HT-29 (cell line): ENCODE measurements around the gene KCTD3. TPM values are rescaled to one million over a fixed set of nuclear protein-coding genes. Genes with fewer than 3 reads are reported as not detected.

Experiments used
- DNase-seq: peaks from one replicate; pipeline ENCODE4 v3.0.0-alpha.2; 2015; ENCODE audit warnings: low spot score
- total RNA-seq: library from RNA; depleted of rRNA; stranded (reverse); fragments of >200 nt; shearing (Covaris generic); gene quantifications from 2 replicates; pipeline ENCODE4 v1.2.3, GENCODE V29; 2014

Gene KCTD3
- total RNA-seq, 1 experiment from 2014 or later = 20.8 TPM

DNA sequence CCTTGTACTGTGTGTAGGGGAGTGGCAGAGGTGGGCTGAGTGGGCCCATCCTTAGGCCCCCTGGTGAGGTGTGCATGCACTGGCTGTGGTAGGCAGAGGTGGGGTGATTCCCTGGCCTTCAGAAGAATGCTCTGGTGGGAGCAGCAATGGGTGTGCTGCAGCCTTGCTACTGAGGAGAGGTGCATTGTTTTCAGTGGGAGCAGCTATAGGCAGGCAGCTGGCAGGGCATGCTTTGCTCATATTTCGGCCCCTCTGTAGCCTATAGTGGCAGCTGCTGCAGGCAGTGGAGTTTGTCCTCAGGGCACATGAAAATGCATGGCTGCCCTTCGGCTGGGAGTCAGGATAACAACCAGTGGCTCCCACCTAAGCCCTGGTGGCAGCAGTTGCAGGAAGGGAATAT lies 10.1 kb upstream of the KCTD3 start:
- no peak for DNase-seq

DNA sequence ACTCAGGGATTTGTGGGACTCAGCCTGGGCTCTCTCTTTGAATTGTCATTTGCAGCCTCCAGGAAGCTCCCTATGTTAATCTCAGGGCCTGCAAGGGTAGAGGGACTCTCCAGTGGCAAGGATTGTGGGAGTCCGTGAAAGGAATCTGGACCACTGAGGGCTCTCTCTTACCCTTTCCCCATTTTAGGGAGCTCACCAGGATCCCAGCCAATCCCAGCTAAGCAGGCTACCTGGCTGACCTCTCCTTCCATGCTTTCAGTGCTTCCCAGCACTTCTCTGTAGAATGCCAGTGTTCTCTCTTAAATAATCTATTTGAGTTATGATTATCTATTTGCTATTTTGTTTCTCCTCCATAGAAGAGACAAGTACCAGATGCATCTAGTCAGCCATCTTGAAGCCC lies 9.6 kb upstream of the KCTD3 start:
- DNase-seq = no peak

DNA sequence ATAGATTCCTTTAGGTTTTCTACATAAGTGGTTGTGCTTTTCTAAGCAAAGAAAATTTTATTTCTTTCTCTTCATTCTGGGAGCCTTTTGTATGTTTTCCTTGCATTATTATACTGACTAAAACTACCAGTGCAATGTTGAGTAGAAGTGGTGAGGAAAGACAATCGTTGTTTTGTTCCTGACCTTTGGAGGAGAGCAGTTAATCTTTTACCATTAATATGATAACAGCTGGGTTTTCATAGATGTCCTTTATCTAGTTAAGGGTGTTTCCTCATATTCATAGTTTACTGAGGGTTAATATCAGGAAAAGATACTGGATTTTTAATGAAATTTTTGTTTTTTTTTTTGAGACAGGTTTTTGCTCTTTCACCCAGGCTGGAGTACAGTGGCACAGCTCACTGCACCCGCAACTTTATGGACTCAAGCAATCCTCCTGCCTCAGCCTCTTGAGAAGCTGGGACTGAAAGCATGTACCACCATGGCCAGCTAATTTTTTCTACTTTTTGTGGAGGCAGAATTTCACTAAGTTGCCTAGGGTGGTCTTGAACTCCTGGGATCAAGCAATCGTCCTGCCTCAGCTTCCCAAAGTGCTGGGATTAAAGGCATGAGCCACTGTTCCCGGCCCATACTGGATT lies 9.0 kb upstream of the KCTD3 start:
- peak; percentile 22 for DNase-seq

DNA sequence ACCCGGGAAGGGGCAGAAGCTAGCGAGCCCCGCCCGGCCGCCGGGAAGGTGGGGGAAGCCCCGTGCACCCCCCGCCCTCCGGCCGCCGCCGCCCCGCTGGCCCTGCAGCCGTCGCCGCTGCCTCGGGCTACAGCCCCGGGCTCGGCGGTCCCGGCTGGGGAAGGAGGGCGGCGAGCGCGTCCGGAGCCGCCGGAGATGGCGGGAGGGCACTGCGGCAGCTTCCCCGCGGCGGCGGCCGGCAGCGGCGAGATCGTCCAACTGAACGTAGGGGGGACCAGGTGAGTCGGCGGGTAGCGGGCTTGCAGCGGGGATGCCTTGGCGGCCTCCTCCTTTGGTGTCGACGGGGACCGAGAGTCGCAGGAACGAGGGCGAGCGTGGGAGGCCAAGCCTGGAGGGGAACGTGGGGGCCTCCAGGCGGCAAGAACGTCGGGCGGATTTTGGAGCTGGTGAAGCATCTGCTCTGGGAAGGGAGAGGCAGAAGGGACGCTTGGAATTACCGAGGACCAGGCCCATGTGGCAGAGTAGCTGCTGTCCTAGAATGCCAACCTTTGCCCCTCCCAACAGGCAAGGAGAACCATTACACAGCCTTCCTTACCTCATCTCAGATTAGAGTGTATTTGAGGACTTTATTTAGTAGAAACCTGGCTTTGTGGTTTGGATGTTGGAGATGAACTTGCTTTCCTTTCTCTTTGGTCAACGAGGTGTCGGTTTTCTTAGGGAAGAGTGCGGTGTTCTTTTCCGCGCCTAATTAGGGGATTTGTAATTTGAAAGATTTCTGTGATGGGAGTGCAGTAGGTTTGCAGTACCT lies 591 bp downstream of the KCTD3 start:
- DNase-seq = peak; percentile 83

DNA sequence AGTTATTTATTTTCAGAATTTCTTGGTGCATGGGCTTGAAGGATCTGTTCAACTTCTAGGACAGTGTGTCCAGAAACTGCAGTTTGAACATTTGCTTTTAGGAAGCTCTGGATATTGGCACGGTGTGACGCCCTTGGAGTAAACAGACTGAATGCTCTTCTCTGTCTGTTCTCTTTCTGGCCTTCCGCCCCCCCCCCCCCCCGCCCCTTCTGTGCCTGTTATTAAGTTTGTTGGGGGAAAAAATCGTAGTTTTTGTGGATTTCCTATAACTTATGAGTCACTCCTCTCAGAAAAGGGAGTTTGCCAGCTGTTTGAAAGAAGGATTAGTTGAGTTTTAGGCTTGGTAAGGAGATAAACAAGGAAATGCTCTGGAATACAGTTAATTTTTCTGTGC lies 1.2 kb downstream of the KCTD3 start:
- DNase-seq = no peak

DNA sequence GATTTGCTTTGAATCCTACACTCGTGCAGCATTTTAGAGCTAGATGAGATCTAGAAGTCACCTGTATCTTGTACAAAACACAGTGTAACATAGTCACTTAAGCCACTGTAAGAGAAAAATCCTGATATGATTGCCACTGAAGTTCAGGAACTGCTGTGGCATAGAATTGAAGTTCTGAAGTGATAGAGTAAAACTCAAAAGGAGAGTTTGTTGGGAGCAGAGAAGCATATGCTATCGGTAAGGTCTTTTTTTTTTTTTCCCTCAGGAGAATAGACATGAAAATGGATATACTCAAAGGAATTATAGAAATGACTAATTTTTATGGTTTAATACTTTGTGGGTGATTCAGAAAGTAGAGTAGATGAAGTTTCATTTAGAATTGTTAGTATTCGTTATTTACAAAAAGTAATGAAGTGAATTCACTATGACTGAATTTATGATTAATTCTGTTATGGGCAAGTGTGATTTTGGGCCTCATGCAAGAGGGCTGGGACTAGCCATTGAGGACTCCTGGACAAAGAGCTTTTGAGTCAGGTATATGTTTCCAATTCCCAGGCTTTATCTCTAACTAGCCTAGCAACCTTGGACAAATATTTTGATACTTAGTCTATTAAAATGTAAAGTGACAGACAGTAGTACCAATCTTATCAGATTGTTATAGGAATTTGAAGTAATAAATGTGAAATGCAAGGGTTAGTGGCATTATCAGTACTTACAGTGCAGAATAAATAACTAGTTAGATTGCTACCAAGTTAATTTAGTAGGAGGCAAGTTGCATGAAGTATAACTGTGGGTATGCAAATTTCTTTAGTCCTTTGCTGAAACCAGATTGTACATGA lies 3.1 kb downstream of the KCTD3 start:
- peak; percentile 85 for DNase-seq

DNA sequence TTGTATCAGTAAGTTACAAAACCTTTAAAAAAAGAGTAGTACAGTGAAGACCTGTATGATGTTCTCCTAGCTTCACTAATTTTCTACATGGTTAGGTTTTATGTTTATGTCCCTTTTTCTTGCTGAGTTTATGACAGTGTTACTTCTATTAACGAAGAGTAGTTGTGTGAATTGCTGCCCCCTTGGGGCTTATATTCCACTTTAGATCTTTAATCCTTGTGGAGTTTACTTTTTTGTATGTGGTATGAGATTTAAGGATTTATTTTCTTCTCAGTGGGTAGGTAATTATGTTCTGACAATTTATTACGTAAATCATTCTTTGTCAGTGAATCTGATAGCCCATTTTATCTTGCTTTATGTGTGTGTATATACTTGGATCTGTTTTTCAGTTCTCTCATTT lies 14.8 kb downstream of the KCTD3 start:
- no peak for DNase-seq

DNA sequence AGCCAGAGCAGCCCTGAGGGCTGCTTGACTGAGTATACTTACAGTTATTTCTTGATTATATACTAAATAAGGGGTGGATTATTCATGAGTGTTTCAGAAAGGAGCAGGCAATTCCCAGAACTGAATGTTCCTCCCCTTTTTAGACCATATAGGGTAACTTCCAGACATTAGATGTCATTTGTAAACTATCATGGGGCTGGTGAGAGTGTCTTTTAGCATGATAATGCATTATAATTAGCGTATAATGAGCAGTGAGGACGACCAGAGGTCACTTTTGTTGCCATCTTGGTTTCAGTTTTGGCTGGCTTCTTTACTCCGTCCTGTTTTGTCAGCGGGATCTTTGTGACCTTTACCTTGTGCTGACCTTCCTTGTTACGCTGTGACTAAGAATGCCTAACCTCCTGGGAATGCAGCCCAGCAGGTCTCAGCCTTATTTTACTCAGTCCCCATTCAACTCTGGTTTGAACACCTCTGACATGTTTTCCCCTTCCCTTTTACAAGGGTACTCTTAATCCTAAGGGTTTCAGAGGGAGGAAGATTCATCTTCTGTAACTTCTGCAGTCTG lies 16.2 kb downstream of the KCTD3 start:
- DNase-seq = peak; percentile 73

DNA sequence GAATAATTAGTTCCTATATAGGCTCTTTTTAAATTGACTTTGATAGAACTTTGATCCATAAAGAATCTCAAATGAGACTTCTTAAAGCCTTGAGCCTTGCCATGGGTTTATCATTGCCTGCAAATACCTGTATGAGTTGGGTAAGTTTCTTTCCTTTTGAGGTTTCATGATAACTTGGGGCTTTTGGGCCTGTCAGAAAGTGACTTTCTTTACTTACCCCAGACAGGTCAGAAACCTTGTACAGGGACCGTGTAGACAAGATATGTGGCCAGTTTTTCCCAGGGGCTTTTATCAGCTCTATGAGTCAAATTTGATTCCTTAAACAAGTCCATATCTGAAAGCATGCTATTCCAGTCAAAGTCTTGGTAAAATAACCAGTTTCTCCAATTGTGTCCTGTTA lies 17.3 kb downstream of the KCTD3 start:
- no peak for DNase-seq

DNA sequence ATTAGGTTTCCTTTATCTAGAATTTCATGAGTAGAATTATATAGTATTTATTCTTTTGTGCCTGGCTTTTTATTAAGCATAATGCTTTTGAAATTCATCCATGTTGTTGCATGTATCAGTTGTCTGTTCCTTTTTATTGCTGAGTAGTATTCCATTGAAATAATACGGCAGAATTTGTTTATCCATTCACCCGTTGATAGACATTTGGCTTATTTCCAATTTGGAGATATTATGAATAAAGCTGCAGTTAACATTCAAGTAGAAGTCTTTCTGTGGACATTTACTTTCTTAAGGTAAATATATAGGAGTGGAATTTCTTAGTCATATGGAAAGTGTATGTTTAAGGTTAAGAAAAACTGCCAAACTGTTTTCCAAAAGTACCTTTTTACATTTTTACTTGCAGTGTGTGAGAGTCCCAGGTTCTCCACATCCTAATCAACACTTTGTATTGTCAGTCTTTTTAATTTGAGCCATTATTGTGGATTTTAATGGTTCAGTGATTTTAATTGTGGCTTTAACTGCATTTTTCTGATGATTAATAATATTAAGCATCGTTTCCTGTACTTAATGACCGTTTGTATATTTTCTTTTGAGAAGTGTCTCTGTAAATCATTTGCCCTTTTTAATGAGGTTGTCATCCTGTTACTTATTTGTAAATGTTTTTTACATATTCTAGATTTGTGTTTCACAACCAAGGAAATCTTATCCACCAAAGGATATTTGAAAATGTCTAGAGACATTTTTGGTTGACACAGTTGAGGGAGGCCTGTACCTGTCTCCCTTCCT lies 22.7 kb downstream of the KCTD3 start:
- no peak for DNase-seq

DNA sequence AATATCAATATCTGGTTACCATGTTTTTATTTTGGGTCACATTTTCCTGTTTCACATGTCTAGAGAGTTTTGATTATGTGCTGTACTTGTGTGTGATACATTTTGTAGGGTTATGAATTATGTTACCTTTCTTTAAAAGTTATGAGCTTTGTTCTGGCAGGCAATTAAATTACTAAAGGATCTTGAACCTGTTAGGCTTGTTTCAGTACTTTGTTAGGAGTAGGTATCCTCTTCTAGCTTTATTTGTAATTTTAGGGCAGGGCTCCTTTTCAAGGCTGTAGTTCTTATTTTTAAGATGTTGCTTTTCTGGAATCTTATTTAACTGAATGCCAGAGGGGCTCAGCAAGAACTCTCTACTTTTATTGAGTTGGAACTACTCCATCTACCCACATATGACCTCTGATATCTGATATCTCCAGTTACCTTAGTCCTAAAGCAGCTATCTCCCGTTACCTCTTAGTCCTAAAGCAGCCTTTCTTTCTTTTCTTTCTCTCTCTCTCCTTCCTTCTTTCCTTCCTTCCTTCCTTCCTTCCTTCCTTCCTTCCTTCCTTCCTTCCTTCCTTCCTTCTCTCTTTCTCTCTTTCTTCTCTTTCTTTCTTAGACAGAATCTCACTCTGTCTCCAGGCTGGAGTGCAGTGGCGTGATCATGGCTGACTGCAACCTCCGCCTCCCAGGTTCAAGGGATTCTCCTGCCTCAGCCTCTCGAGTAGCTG lies 23.8 kb downstream of the KCTD3 start:
- no peak for DNase-seq

DNA sequence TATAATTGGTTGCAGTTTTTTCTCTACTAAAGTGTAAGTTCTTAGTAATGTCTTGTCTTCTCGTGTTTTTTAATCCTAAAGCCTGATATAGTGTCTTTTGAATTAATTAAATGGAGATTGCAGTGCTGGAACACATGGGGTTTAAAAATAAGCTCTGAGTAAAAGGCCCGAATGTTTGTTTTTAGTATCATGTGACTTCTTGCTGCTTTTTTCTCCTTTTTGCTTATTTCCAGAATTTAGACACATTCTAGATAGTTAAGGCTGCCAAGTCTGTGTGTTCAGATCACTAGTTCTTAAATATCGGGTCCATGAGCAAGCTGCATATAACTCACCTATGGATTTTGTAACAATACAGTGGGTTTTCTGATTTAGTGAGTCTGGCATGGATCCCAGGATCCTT lies 27.5 kb downstream of the KCTD3 start:
- no peak for DNase-seq

DNA sequence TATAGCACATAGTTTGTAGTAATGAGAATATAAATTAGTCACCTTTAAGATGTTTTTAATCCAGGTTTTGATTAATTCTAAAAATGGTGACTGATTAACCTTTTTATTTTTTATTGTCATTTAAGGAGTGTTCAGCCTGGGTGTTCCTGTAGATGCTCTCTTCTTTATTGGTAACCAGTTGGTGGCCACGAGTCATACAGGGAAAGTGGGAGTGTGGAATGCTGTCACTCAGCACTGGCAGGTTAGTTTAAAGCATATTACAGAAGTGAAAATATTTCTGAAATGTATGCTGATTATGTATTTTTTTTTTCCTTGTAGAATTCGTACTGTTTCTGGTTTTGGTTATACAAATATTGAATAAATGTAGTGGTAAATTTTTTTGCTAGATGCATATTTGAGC lies 28.1 kb downstream of the KCTD3 start:
- DNase-seq = no peak

DNA sequence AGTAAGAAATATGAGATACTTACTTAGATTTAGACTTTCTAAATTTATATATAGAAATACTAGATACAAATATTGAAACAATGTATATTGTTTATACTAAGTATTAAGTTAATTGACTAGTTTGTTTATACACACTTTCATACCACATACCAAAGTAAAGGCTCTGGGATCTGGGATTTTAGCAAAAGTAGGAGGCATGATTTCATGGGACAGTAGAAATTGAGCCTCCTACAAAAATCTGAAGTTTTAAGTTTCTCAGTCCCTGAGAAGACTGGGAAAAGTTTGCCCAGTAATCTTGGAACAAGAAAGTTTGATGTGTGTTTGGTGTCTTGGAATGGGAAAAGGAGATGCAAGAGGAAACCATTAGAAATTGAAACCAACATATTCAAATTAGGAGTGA lies 30.9 kb downstream of the KCTD3 start:
- DNase-seq = no peak

DNA sequence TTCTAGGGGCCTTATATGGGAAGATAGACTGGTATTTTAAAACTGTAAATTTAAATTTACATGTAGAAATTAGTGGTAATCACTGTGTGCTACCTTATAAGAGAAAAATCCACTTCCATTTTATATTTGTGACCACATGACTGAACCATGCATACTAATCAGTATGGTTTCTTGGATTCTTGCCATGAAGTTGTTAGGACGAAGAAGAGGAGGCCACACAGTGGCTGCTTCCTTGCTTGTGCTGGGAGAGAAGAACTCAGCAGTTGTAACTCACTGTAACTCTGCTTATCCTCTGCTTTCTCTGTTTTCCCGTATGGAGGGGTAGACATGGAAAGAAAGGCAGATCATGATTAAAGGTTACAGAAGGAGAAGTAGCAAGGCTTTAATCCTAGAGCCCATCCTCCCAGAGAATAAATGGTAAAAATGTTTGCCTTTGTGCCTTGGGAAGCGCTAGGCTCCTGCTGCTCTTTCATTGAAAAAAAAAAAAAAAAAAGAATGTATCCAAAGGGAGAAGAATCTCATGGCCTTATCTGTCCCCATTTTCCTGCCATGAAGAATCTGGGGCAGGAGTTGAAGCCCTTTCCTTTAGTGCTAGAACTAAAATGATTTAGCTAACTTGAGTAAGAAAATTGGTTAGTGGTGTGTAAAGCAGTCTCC lies 32.4 kb downstream of the KCTD3 start:
- DNase-seq = no peak

DNA sequence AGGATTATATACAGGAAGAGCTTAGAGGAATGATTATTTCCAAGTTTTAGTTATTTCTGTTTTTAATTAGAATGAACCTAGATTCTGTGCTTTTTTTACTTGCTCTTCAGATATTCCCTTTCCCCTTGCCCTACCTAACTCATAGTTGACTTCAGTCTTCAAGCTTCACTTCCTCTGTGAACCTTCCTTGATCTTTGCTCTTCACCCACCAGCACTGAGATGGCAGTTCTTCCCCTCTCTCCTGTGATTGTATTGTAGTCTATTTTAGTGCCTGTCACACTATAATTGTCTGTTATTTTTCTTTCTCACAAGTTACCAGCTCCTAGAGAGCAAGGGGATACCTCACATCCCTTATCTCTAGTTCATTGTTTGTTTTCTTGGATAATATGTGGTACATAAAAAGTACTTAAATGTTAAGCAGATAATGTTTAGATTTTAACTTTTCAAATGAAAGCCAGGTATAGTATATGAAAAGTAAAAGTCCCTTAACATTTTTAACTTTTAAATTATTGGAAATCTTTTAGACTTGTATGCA lies 33.2 kb downstream of the KCTD3 start:
- no peak for DNase-seq

DNA sequence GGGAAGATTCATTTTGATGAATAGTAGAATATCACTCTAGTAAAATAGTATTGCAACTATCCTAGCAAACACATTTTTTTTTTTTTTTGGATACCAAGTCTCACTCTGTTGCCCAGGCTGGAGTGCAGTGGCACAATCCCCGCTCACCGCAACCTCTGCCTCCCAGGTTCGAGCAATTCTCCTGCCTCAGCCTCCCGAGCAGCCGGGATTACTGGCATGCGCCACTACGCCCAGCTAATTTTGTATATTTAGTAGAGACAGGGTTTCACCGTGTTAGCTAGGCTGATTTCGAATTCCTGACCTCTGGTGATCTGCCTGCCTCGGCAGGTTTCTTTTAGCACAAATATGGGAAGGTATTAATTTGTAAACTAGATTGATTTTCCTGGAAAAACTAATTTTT lies 33.8 kb downstream of the KCTD3 start:
- DNase-seq = no peak

DNA sequence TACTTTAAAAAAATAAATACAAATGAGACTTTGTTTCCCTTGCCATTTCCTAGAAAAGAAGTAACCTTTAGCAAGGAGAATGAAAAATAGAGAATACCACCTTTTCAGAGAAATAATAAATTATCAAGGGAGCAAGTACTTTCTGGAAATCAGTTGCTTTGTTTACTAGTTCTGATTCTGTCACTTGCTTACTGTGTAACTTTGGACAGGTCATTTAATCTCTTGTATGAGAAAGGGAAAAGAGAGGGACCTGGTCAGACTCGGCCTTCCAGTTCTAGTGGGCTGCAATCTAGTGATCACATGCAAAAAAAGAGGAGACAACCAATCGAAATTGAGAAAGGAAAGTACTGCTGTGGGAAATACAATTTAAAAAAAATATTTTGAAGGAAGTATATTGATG lies 34.2 kb downstream of the KCTD3 start:
- no peak for DNase-seq

DNA sequence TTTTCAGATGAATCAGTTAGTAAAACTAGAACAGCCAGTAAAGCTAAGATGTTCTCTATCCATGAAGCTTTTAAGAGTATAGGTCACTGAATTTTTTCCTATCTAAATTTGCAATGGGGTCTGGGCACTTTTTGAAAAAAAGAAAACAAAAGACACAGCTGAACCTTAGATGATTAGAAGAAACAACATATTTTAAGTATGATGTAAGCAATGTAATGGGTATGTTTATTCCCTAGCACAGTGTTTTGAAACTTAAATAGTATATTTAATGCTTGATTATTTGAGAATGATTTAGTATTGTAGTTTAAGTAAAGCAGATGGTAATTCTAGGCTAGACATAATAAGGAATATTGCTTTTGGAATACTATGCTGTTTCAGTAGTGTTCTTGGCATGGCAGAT lies 36.2 kb downstream of the KCTD3 start:
- DNase-seq = no peak
